ENCODE results near the gene NECTIN2.
"Not testable (repeated sequence)": the region's sequence is repeated elsewhere in the genome, so short reads cannot be mapped to it uniquely, and the experiment has no call there.

NECTIN2 gene

DNA sequence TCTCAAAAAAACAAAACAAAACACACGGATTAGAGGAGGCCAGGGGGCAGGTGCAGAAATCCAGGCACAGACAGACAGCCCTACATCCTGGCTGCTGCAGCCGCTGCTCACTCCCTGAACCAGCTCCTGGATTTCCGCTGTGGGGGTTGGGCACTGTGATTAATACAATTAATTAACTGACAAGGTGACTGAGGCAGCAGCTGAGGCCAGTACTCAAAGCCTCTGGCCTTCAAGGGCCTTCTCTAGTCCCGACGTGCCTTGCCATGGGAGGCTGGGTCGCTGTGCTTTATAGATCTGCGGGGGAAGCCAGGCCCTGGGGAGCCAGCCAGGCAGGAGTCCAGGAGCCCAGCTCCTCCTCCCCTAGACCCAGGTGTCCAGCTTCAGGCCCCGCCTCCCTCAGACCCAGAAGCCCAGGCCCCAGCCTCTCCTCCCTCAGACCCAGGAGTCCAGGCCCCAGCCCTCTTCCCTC is 4.6 kb downstream of the NECTIN2 start:
- TF ChIP-seq GATA1 (IDR thresholded peaks at IDR 0.05; ENCODE audit: low read depth, low read length) (no peak), POLR2A (IDR thresholded peaks at IDR 0.05; ENCODE audit: low read length) (no peak)
- DNase-seq: no peak

DNA sequence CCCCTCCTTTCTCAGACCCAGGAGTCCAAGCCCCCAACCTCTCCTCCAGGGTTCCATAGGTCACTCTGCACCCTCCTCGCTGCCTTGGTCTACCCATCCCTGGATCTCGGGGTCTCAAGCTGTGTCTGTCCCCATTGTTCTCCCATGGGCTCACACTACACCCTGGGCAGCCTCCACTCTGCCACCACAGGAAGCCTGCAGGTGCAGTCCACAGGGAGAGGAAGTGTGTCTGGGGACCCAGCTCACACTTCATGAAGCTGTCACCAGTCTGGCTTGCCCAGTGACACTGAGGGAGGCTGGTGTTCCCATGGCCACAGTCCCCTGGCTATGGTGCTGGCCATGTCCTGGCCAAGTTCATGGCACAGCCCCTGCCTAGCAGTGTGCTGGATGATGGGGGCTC is 5.3 kb downstream of the NECTIN2 start:
- TF ChIP-seq POLR2A (IDR thresholded peaks at IDR 0.05; ENCODE audit: low read length) (no peak), GATA1 (IDR thresholded peaks at IDR 0.05; ENCODE audit: low read depth, low read length) (no peak)
- DNase-seq: no peak

DNA sequence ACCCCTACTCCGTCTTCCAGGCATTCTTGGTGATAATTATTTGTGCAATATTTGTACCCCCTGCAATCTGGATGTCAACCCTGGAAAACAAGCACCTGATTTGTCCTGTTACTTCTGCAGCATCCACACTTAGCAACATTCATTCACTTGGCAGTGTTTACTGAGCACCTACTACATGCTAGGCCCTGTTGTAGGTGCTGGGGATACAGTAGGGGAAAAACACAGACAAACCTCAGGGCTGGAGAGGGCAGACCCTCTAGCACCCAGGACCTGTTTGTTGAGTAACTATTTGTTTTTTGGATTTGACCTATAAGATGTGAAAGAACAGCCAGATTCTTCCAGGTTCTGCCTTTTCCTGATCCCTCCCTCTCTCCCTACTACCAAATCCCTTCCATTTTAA is 9.5 kb downstream of the NECTIN2 start:
- no peak for DNase-seq
- TF ChIP-seq GATA1 (IDR thresholded peaks at IDR 0.05; ENCODE audit: low read depth, low read length) (no peak), POLR2A (IDR thresholded peaks at IDR 0.05; ENCODE audit: low read length) (no peak)

DNA sequence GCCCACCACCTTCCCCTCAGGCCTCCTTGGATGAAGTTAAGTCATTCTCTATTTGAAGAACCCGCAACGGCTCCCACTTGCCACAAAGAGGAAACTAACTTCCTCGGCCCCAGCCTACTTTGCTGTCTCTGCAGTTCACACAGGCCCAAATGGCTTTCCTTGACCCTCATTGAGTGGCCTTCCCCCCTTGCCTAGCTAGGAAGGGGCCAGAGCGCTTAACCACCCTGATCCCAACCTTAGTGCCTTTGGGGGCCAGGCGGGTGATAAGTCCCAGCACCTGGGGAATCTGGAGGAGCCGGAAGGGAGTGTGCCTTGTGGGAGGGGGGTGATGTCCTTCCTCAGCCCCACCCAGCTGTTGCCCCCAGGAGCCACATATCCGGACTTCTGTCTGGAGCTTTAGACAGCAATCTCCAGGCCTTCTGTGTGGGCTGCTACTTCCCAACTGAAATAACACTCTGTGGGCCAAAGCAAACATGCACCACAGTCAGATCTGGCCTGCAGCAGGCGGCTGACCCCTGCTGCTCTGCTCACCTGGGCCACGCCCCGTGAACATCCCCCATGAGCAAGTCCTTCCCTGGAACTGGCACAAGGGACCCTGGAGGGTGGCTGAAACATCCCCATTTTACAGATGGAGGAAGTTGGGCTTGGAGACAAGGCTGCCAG is 10.5 kb downstream of the NECTIN2 start:
- TF ChIP-seq GATA1 (IDR thresholded peaks at IDR 0.05; ENCODE audit: low read depth, low read length): no peak
- no peak for TF ChIP-seq POLR2A (IDR thresholded peaks at IDR 0.05; ENCODE audit: low read length)
- no peak for DNase-seq

DNA sequence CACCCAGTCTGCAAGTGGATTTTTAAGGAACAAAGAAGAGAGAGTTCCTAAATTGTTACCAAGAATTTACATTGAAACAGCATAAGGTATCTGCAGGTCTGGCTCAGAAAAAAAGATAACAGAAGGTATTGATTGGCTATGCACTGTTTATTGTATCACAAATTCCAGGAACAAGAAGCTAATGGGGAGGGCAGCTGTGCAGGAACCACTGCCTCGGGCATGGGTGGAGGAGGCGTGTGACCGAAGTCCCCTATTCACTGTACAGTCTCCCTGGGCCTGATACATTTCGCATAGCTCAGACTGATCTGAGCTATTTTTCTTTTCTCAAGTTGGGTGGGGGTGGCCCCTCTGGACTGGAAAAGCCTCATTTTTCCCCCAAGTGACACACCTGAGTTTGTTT is 11.7 kb downstream of the NECTIN2 start:
- DNase-seq: no peak
- TF ChIP-seq GATA1 (IDR thresholded peaks at IDR 0.05; ENCODE audit: low read depth, low read length): no peak
- TF ChIP-seq POLR2A (IDR thresholded peaks at IDR 0.05; ENCODE audit: low read length): no peak

DNA sequence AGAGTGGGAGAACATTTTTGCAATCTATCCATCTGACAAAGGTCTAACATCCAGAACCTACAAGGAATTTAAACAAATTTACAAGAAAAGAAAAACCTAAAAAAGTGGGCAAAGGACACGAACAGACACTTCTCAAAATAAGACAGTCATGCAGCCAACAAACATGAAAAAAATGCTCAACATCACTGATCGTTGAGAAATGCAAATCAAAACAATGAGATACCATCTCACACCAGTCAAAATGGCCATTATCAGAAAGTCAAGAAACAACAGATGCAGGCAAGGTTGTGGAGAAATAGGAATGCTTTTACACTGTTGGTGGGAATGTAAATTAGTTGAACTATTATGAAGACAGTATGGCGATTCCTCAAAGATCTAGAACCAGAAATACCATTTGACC is 15.5 kb downstream of the NECTIN2 start:
- not testable (repeated sequence) for DNase-seq

DNA sequence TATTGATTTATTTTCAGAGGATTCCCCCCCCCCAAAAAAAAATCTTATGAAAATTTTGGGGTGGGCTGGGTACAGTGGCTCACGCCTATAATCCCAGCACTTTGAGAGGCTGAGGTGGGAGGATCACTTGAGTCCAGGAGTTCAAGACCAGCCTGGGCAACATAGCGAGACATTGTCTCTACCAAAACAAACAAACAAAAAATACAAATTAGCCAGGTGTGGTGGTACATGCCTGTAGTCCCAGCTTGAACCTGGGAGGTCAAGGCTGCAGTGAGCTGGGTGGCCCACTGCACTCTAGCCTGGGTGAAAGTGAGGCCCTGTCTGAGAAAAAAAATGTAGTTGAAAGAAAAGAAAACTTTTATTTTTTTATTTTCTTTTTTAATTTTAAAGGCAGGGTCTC is 17.9 kb downstream of the NECTIN2 start:
- DNase-seq: no peak
- TF ChIP-seq GATA1 (IDR thresholded peaks at IDR 0.05; ENCODE audit: low read depth, low read length): no peak
- TF ChIP-seq POLR2A (IDR thresholded peaks at IDR 0.05; ENCODE audit: low read length): no peak

DNA sequence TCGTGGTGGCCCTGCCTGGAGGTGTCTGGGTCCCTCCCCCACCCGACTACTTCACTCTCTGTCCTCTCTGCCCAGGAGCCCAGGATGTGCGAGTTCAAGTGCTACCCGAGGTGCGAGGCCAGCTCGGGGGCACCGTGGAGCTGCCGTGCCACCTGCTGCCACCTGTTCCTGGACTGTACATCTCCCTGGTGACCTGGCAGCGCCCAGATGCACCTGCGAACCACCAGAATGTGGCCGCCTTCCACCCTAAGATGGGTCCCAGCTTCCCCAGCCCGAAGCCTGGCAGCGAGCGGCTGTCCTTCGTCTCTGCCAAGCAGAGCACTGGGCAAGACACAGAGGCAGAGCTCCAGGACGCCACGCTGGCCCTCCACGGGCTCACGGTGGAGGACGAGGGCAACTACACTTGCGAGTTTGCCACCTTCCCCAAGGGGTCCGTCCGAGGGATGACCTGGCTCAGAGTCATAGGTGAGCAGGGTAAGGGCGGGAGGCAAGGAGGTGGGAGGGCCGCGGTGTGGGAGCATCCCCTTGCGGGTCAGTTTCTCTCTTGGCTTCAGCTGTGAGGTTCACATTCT is 19.2 kb downstream of the NECTIN2 start:
- TF ChIP-seq GATA1 (IDR thresholded peaks at IDR 0.05; ENCODE audit: low read depth, low read length) (no peak), POLR2A (IDR thresholded peaks at IDR 0.05; ENCODE audit: low read length) (no peak)
- DNase-seq: no peak

DNA sequence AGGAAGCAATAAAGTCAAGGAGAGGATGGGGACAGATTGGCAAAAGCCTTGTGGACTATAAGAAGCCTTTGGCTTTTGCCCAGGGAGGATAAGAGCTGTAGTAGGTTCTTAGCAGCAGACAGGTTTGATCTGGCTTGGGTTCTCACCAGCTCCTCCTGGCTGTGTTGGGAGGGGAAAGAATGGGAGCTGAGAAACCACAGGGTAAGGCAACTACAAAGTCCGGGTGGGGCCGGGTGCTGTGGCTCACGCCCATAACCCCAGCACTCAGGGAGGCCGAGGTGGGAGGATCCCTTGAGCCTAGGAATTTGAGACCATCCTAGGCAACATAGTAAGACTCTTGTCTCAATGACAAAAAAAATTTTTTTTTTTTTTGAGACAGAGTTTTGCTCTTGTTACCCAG is 20.6 kb downstream of the NECTIN2 start:
- peak in 1 of 2 experiments; percentile 17 for DNase-seq
- no peak for TF ChIP-seq GATA1 (IDR thresholded peaks at IDR 0.05; ENCODE audit: low read depth, low read length)
- TF ChIP-seq POLR2A (IDR thresholded peaks at IDR 0.05; ENCODE audit: low read length): no peak

DNA sequence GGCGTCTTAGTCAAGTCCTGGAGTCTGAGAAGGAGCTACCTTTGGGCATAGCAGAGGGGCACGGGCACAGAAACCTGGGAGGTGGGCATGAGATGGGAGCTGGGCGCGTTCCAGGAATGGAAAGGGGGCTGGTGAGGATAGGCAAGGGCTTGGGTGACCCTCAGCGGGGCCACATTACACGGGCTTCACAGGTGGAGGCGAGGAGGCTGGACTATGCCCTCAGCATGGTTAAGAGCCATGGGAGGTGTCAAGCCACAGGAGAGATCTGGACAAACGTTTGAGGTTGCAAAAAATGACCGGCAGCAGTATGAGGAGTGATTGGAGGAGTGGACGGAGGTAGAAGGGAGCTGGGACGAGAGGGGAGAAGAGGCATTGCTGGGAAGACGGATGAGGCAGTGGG is 21.5 kb downstream of the NECTIN2 start:
- no peak for TF ChIP-seq GATA1 (IDR thresholded peaks at IDR 0.05; ENCODE audit: low read depth, low read length)
- TF ChIP-seq POLR2A (IDR thresholded peaks at IDR 0.05; ENCODE audit: low read length): no peak

DNA sequence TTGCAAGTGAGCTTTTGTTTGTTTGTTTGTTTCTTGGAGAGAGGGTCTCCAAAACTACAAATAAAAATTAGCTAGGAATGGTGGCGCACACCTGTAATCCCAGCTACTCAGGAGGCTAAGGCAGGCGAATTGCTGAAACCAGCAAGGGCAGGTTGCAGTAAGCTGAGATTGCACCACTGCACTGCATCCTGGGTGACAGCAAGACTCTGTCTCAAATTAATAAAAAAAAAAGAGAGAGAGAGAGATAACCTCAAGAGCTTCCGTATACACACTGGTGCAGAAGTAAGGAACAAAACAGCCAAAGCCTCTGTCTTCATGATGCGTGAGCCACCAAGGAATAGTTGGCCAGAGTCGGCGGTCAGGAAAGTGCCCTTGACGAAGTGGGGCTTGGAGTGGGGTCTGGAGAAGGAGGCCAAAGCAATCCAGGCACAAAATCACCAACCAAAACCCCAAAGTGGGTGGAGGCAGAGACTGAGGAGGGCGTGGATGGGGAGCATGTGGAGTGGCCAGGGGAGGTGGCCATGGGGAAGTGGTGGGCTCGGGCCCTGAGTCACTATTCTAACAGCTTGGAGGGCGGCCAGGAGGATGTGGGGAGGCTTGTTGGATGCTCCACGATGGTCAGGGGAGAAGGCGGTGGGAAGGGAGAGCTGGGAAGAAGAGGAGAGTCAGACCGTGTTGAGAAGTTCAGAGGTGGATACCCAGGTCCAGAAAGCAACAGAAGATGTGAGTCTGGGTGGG is 23.8 kb downstream of the NECTIN2 start:
- DNase-seq: no peak
- TF ChIP-seq POLR2A (IDR thresholded peaks at IDR 0.05; ENCODE audit: low read length): no peak
- no peak for TF ChIP-seq GATA1 (IDR thresholded peaks at IDR 0.05; ENCODE audit: low read depth, low read length)

More for the DNA sequence above, 21.5 kb downstream of the NECTIN2 start:
- no peak for DNase-seq

DNA sequence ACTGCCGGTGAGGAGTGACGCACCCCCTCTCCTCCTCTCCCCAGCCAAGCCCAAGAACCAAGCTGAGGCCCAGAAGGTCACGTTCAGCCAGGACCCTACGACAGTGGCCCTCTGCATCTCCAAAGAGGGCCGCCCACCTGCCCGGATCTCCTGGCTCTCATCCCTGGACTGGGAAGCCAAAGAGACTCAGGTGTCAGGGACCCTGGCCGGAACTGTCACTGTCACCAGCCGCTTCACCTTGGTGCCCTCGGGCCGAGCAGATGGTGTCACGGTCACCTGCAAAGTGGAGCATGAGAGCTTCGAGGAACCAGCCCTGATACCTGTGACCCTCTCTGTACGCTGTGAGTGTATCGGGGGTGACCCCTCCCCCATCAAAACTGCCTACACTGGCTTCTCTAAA is 25.7 kb downstream of the NECTIN2 start:
- DNase-seq: no peak

DNA sequence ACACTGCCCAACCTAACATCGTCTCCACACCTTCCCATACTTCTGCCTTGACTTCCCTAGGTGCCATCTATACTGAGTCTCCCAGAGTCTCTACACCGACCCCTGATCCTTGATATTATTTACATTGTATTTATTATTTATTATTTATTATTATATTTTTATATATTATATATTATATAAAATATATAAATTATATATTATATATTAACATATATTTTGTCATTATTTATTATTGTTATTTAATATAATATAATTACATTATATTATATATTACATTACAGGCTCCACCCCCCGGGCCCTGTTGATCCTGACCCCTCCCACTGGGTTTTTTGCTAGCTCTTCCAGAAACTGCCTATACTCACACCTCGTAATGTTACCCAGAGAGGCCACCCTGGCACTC is 26.6 kb downstream of the NECTIN2 start:
- DNase-seq: no peak
- TF ChIP-seq GATA1 (IDR thresholded peaks at IDR 0.05; ENCODE audit: low read depth, low read length): no peak
- TF ChIP-seq POLR2A (IDR thresholded peaks at IDR 0.05; ENCODE audit: low read length): no peak

More for the DNA sequence above, 25.7 kb downstream of the NECTIN2 start:
- TF ChIP-seq GATA1 (IDR thresholded peaks at IDR 0.05; ENCODE audit: low read depth, low read length) (no peak), POLR2A (IDR thresholded peaks at IDR 0.05; ENCODE audit: low read length) (no peak)

DNA sequence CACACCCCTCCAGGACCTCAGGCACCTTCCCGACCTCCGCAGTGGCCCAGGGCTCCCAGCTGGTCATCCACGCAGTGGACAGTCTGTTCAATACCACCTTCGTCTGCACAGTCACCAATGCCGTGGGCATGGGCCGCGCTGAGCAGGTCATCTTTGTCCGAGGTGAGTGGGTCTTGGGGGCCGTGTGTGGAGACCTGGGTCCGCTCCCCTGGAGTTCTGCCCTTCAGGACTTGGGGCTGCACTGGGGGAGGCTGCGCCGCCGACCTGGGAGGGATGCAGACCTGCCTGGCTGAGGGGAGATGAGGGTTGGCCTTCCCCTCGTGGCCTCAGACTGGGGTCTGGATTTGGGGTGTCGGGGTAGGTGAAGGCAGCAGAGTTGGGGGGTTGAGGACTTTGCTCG is 28.2 kb downstream of the NECTIN2 start:
- DNase-seq: no peak
- TF ChIP-seq POLR2A (IDR thresholded peaks at IDR 0.05; ENCODE audit: low read length): no peak

Measured in erythroblast (primary cell).